Measurements from ENCODE around the gene LIPC.

DNA sequence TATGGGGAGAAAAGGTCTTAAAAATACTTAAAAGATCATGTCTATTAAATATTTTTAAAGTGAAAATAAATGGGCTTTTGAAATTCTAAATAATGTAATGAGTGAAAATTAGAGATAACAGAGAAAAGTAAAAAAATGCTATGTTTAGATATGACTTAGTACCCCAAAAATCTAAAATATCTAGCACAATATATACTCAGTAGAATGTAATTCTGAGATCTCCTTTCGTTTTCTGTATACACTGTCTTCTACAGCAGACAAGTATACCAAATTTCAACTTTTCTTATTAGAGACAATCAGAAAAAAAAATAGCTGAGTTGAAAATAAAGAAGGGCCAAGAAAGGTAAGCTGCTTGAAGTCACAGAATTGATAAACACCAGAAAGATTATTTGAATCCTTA, 176.9 kb downstream of the LIPC start:
- TF ChIP-seq, protein P1, sequence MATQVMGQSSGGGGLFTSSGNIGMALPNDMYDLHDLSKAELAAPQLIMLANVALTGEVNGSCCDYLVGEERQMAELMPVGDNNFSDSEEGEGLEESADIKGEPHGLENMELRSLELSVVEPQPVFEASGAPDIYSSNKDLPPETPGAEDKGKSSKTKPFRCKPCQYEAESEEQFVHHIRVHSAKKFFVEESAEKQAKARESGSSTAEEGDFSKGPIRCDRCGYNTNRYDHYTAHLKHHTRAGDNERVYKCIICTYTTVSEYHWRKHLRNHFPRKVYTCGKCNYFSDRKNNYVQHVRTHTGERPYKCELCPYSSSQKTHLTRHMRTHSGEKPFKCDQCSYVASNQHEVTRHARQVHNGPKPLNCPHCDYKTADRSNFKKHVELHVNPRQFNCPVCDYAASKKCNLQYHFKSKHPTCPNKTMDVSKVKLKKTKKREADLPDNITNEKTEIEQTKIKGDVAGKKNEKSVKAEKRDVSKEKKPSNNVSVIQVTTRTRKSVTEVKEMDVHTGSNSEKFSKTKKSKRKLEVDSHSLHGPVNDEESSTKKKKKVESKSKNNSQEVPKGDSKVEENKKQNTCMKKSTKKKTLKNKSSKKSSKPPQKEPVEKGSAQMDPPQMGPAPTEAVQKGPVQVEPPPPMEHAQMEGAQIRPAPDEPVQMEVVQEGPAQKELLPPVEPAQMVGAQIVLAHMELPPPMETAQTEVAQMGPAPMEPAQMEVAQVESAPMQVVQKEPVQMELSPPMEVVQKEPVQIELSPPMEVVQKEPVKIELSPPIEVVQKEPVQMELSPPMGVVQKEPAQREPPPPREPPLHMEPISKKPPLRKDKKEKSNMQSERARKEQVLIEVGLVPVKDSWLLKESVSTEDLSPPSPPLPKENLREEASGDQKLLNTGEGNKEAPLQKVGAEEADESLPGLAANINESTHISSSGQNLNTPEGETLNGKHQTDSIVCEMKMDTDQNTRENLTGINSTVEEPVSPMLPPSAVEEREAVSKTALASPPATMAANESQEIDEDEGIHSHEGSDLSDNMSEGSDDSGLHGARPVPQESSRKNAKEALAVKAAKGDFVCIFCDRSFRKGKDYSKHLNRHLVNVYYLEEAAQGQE (IDR thresholded peaks at IDR 0.05; ENCODE audit: unreplicated experiment), result no peak
- TF ChIP-seq, protein P2, sequence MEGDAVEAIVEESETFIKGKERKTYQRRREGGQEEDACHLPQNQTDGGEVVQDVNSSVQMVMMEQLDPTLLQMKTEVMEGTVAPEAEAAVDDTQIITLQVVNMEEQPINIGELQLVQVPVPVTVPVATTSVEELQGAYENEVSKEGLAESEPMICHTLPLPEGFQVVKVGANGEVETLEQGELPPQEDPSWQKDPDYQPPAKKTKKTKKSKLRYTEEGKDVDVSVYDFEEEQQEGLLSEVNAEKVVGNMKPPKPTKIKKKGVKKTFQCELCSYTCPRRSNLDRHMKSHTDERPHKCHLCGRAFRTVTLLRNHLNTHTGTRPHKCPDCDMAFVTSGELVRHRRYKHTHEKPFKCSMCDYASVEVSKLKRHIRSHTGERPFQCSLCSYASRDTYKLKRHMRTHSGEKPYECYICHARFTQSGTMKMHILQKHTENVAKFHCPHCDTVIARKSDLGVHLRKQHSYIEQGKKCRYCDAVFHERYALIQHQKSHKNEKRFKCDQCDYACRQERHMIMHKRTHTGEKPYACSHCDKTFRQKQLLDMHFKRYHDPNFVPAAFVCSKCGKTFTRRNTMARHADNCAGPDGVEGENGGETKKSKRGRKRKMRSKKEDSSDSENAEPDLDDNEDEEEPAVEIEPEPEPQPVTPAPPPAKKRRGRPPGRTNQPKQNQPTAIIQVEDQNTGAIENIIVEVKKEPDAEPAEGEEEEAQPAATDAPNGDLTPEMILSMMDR (conservative IDR thresholded peaks at IDR 0.05; ENCODE audit: low read depth in 2 of 2), result no peak
- TF ChIP-seq CREB1 (CRISPR knock-in tag; IDR thresholded peaks at IDR 0.05; ENCODE audit: low read depth) (no peak), EZH2 (IDR thresholded peaks at IDR 0.05; ENCODE audit: low read depth, unreplicated experiment) (no peak), JUNB (IDR thresholded peaks at IDR 0.05; ENCODE audit: unreplicated experiment) (no peak), POLR2AphosphoS5 (IDR thresholded peaks at IDR 0.05; ENCODE audit: low read depth) (no peak), STAT1 (IDR thresholded peaks at IDR 0.05; ENCODE audit: unreplicated experiment) (no peak), ZNF114 (CRISPR knock-in tag; IDR thresholded peaks at IDR 0.05) (no peak), EZH2phosphoT487 (IDR thresholded peaks at IDR 0.05; ENCODE audit: unreplicated experiment) (no peak), ZNF331 (CRISPR knock-in tag; IDR thresholded peaks at IDR 0.05; ENCODE audit: low read depth) (no peak)
- TF ChIP-seq, protein P3, sequence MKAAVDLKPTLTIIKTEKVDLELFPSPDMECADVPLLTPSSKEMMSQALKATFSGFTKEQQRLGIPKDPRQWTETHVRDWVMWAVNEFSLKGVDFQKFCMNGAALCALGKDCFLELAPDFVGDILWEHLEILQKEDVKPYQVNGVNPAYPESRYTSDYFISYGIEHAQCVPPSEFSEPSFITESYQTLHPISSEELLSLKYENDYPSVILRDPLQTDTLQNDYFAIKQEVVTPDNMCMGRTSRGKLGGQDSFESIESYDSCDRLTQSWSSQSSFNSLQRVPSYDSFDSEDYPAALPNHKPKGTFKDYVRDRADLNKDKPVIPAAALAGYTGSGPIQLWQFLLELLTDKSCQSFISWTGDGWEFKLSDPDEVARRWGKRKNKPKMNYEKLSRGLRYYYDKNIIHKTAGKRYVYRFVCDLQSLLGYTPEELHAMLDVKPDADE (IDR thresholded peaks at IDR 0.05), result no peak
